DMS79 (cell line): Measurements from ENCODE around the gene SLFN14.
"Not testable (repeated sequence)": the region's sequence is repeated elsewhere in the genome, so short reads cannot be mapped to it uniquely, and the experiment has no call there.

Experiments used
- DNase-seq: peaks from one replicate; lab custom pipeline; 2025; lab: John Stamatoyannopoulos, UW

Gene SLFN14

GRCh38 chr17:35560703-35561102 lies at the start of gene SLFN14:
Gene SLFN14, minus strand, starts transcription at chr17:35560819. Its CDS starts 2,757 bp downstream, at chr17:35558062.
- DNase-seq = no peak

- no peak for DNase-seq
Measured at GRCh38 chr17:35609831-35610230, 49.2 kb upstream of the SLFN14 start.

- peak; percentile 67 for DNase-seq
Measured at GRCh38 chr17:35607239-35607847, 46.7 kb upstream of the SLFN14 start.

- DNase-seq = no peak
Measured at GRCh38 chr17:35605678-35606077, 45.1 kb upstream of the SLFN14 start.

GRCh38 chr17:35603674-35604073 lies 43.1 kb upstream of the SLFN14 start:
- no peak for DNase-seq

GRCh38 chr17:35597604-35598003 lies 37.0 kb upstream of the SLFN14 start:
- no peak for DNase-seq

- no peak for DNase-seq
Measured at GRCh38 chr17:35596530-35597233, 36.1 kb upstream of the SLFN14 start.

GRCh38 chr17:35596072-35596471 lies 35.5 kb upstream of the SLFN14 start:
- DNase-seq = no peak

- peak; percentile 1 for DNase-seq
Measured at GRCh38 chr17:35588196-35588920, 27.7 kb upstream of the SLFN14 start.

GRCh38 chr17:35587074-35587961 lies 26.7 kb upstream of the SLFN14 start, which contains the start of gene AP2B1:
Gene AP2B1, plus strand, starts transcription at chr17:35587322. Its CDS starts 6,709 bp downstream, at chr17:35594031.
- DNase-seq = peak; percentile 94

GRCh38 chr17:35586569-35587073 lies 26.0 kb upstream of the SLFN14 start:
- DNase-seq = no peak

GRCh38 chr17:35584061-35584460 lies 23.4 kb upstream of the SLFN14 start:
- no peak for DNase-seq

GRCh38 chr17:35578929-35579432 lies 18.4 kb upstream of the SLFN14 start:
- no peak for DNase-seq

- peak; percentile 93 for DNase-seq
Measured at GRCh38 chr17:35578197-35578928, 17.7 kb upstream of the SLFN14 start, which contains the start of gene PEX12. Gene PEX12, minus strand, starts transcription at chr17:35578571. Its CDS starts 550 bp downstream, at chr17:35578021.

- no peak for DNase-seq
Measured at GRCh38 chr17:35577830-35578196, 17.2 kb upstream of the SLFN14 start.

GRCh38 chr17:35575759-35576158 lies 15.1 kb upstream of the SLFN14 start:
- DNase-seq = no peak

GRCh38 chr17:35569405-35569804 lies 8.8 kb upstream of the SLFN14 start:
- no peak for DNase-seq

- no peak for DNase-seq
Measured at GRCh38 chr17:35568561-35568960, 7.9 kb upstream of the SLFN14 start.

- DNase-seq = no peak
Measured at GRCh38 chr17:35566968-35567367, 6.3 kb upstream of the SLFN14 start.

GRCh38 chr17:35563181-35563580 lies 2.6 kb upstream of the SLFN14 start:
- DNase-seq = not testable (repeated sequence)
